GM04503 (cell line): ENCODE results near the gene LHFPL3.
"Not testable (repeated sequence)": the region's sequence is repeated elsewhere in the genome, so short reads cannot be mapped to it uniquely, and the experiment has no call there.

Experiments used
- DNase-seq: peaks from one replicate; pipeline ENCODE4 v3.0.0-alpha.2; 2012; ENCODE audit warnings: low read depth

Gene LHFPL3

GRCh38 chr7:104328296-104328969, at the start of gene LHFPL3:
LHFPL3 (plus strand) TSS chr7:104328603.
- no peak for DNase-seq

- DNase-seq, result not testable (repeated sequence)
Measured at GRCh38 chr7:104281685-104282084, 46.7 kb upstream of the LHFPL3 start.

GRCh38 chr7:104286839-104287238, 41.6 kb upstream of the LHFPL3 start:
- no peak for DNase-seq

- DNase-seq, result no peak
Measured at GRCh38 chr7:104288137-104288536, 40.3 kb upstream of the LHFPL3 start.

- DNase-seq, result no peak
Measured at GRCh38 chr7:104294291-104294690, 34.1 kb upstream of the LHFPL3 start.

- no peak for DNase-seq
Measured at GRCh38 chr7:104296266-104296665, 32.1 kb upstream of the LHFPL3 start.

GRCh38 chr7:104296900-104297299, 31.5 kb upstream of the LHFPL3 start:
- DNase-seq, result no peak

GRCh38 chr7:104299323-104299722, 29.1 kb upstream of the LHFPL3 start:
- DNase-seq, result no peak

- no peak for DNase-seq
Measured at GRCh38 chr7:104299777-104300176, 28.6 kb upstream of the LHFPL3 start.

GRCh38 chr7:104306793-104307192, 21.6 kb upstream of the LHFPL3 start:
- DNase-seq, result no peak

- DNase-seq, result no peak
Measured at GRCh38 chr7:104317948-104318629, 10.3 kb upstream of the LHFPL3 start.

- DNase-seq, result no peak
Measured at GRCh38 chr7:104327534-104327933, 869 bp upstream of the LHFPL3 start.

- no peak for DNase-seq
Measured at GRCh38 chr7:104327938-104328295, 486 bp upstream of the LHFPL3 start.

- DNase-seq, result no peak
Measured at GRCh38 chr7:104328970-104329825, 795 bp downstream of the LHFPL3 start.

- DNase-seq, result no peak
Measured at GRCh38 chr7:104341546-104341945, 13.1 kb downstream of the LHFPL3 start.

- no peak for DNase-seq
Measured at GRCh38 chr7:104352736-104353135, 24.3 kb downstream of the LHFPL3 start.

GRCh38 chr7:104357166-104357565, 28.8 kb downstream of the LHFPL3 start:
- DNase-seq, result no peak

GRCh38 chr7:104358446-104359132, 30.2 kb downstream of the LHFPL3 start:
- no peak for DNase-seq

GRCh38 chr7:104362756-104363155, 34.4 kb downstream of the LHFPL3 start:
- no peak for DNase-seq

- DNase-seq, result no peak
Measured at GRCh38 chr7:104363355-104363754, 35.0 kb downstream of the LHFPL3 start.

- DNase-seq, result no peak
Measured at GRCh38 chr7:104366390-104366789, 38.0 kb downstream of the LHFPL3 start.

- DNase-seq, result no peak
Measured at GRCh38 chr7:104367926-104368325, 39.5 kb downstream of the LHFPL3 start.
